GM23338 (cell line): ENCODE measurements around the gene ACO1. TPM values are rescaled to one million over a fixed set of nuclear protein-coding genes. Genes with fewer than 3 reads are reported as not detected.

ENCODE experiments used
- ATAC-seq: fragments of 200-7000 bp; cut with Tn5 transposase; 3 replicates; pipeline ENCODE4 v1.9.1; 2020
- DNase-seq: peaks from one replicate; pipeline ENCODE4 v3.0.0-alpha.2; 2015; ENCODE audit warnings: low spot score
- H2AFZ ChIP-seq: fragments of 200-600 bp; sonication (generic); 2 replicates; pipeline ENCODE4 v1.8.0; 2016; ENCODE audit warnings: antibody characterized with exemption, mild to moderate bottlenecking, moderate library complexity
- H3F3A ChIP-seq: fragments of 200-600 bp; sonication (generic); replicated peaks from 2 replicates; pipeline ENCODE4 v1.8.0; 2017; ENCODE audit warnings: antibody characterized with exemption, mixed run types, low read depth
- H3K27ac ChIP-seq: fragments of 200-600 bp; sonication (generic); 2 replicates; pipeline ENCODE4 v1.6.1; 2016; ENCODE audit warnings: low read depth
- H3K27me3 ChIP-seq: fragments of 200-600 bp; sonication (generic); 2 replicates; pipeline ENCODE4 v1.8.0; 2016; ENCODE audit warnings: mild to moderate bottlenecking, mixed run types, moderate library complexity; ENCODE audit not compliant: insufficient read depth
- H3K36me3 ChIP-seq: fragments of 200-600 bp; sonication (generic); 2 replicates; pipeline ENCODE4 v1.8.0; 2016; ENCODE audit warnings: mild to moderate bottlenecking; ENCODE audit not compliant: insufficient read depth
- H3K4me1 ChIP-seq: fragments of 200-600 bp; sonication (generic); 2 replicates; pipeline ENCODE4 v1.8.0; 2016; ENCODE audit warnings: mild to moderate bottlenecking, moderate library complexity; ENCODE audit not compliant: insufficient read depth
- H3K4me2 ChIP-seq: fragments of 200-600 bp; sonication (generic); 2 replicates; pipeline ENCODE4 v1.7.1; 2017; ENCODE audit warnings: mixed run types
- H3K4me3 ChIP-seq: fragments of 200-600 bp; sonication (generic); 2 replicates; pipeline ENCODE4 v1.6.1; 2016; ENCODE audit warnings: mixed run types
- H3K79me2 ChIP-seq: fragments of 200-600 bp; sonication (generic); replicated peaks from 2 replicates; pipeline ENCODE4 v1.8.0; 2017; ENCODE audit warnings: mild to moderate bottlenecking; ENCODE audit not compliant: insufficient read depth
- H3K9me2 ChIP-seq: fragments of 200-600 bp; sonication (generic); 2 replicates; pipeline ENCODE4 v1.8.0; 2017; ENCODE audit not compliant: insufficient read depth
- H4K20me1 ChIP-seq: fragments of 200-600 bp; sonication (generic); replicated peaks from 2 replicates; pipeline ENCODE4 v1.8.0; 2017; ENCODE audit warnings: mild to moderate bottlenecking; ENCODE audit not compliant: insufficient read depth
- H3K27ac Mint-ChIP-seq: 2 replicates; pipeline ENCODE4 v1.8.0; 2020; ENCODE audit warnings: inconsistent platforms, mild to moderate bottlenecking, moderate library complexity, mixed read lengths
- H3K27me3 Mint-ChIP-seq: 3 replicates; pipeline ENCODE4 v1.8.0; 2022; ENCODE audit warnings: low read depth, mild to moderate bottlenecking, moderate library complexity, mixed read lengths, inconsistent platforms; ENCODE audit not compliant: insufficient read depth, poor library complexity
- H3K36me3 Mint-ChIP-seq: 3 replicates; pipeline ENCODE4 v1.8.0; 2021; ENCODE audit warnings: low read depth, mild to moderate bottlenecking, inconsistent platforms, moderate library complexity, mixed read lengths
- H3K4me1 Mint-ChIP-seq: 3 replicates; pipeline ENCODE4 v1.8.0; 2020; ENCODE audit warnings: mild to moderate bottlenecking, inconsistent platforms, mixed read lengths
- H3K4me3 Mint-ChIP-seq: 3 replicates; pipeline ENCODE4 v1.8.0; 2021; ENCODE audit warnings: moderate library complexity, mild to moderate bottlenecking, inconsistent platforms, mixed read lengths
- H3K9me3 Mint-ChIP-seq: 3 replicates; pipeline ENCODE4 v1.8.0; 2020; ENCODE audit warnings: moderate library complexity, mild to moderate bottlenecking, inconsistent platforms, mixed read lengths
- CREB1 ChIP-seq: fragments of 250-450 bp; sonication (Bioruptor Pico); IDR thresholded peaks from 2 replicates; pipeline ENCODE4 v1.5.0; 2020; ENCODE audit warnings: low read depth, mild to moderate bottlenecking, moderate library complexity
- EZH2 ChIP-seq: fragments of 200-600 bp; sonication (generic); IDR thresholded peaks from one replicate; pipeline ENCODE4 v1.8.0; 2017; ENCODE audit warnings: antibody characterized with exemption, mild to moderate bottlenecking, low read depth; ENCODE audit not compliant: unreplicated experiment
- EZH2phosphoT487 ChIP-seq: fragments of 200-600 bp; sonication (generic); IDR thresholded peaks from one replicate; pipeline ENCODE4 v1.8.1; 2018; ENCODE audit warnings: antibody characterized with exemption; ENCODE audit not compliant: unreplicated experiment
- JUNB ChIP-seq: IDR thresholded peaks from one replicate; pipeline ENCODE4 v1.6.1; 2016; ENCODE audit warnings: antibody characterized with exemption; ENCODE audit not compliant: unreplicated experiment
- NANOG ChIP-seq: IDR thresholded peaks from 2 replicates; pipeline ENCODE4 v1.6.1; 2016; ENCODE audit warnings: antibody characterized with exemption, borderline replicate concordance
- STAT1 ChIP-seq: IDR thresholded peaks from one replicate; pipeline ENCODE4 v1.6.1; 2016; ENCODE audit warnings: antibody characterized with exemption; ENCODE audit not compliant: unreplicated experiment
- ZNF114 ChIP-seq: fragments of 250-450 bp; sonication (Bioruptor Pico); IDR thresholded peaks from 2 replicates; pipeline ENCODE4 v1.5.0; 2020; ENCODE audit warnings: mild to moderate bottlenecking, moderate library complexity
- ZNF331 ChIP-seq: fragments of 250-450 bp; sonication (Bioruptor Pico); IDR thresholded peaks from 2 replicates; pipeline ENCODE4 v1.5.0; 2020; ENCODE audit warnings: low read depth, mild to moderate bottlenecking, moderate library complexity
- polyA plus RNA-seq: library from polyadenylated mRNA; unstranded; fragments of >200 nt; fragmentation: Nextera tagmentation; extraction: Ambion mirVana; gene quantifications from 2 replicates; pipeline ENCODE4 v1.2.1, GENCODE V29; 2016
- total RNA-seq: library from RNA; depleted of rRNA; stranded (reverse); fragments of >200 nt; shearing (Covaris generic); gene quantifications from 2 replicates; pipeline ENCODE4 v1.2.3, GENCODE V29; 2014
- TF ChIP-seq, protein P1 (sequence below): IDR thresholded peaks from one replicate; pipeline ENCODE4 v1.6.1; 2018; ENCODE audit warnings: antibody characterized with exemption; ENCODE audit not compliant: unreplicated experiment
- TF ChIP-seq, protein P2 (sequence below): IDR thresholded peaks from 2 replicates; pipeline ENCODE4 v1.6.1; 2016; ENCODE audit warnings: antibody characterized with exemption
- TF ChIP-seq, protein P3 (sequence below), 2 experiments: fragments of 200-600 bp in 1 of 2; sonication (generic) in 1 of 2; conservative IDR thresholded peaks; 2 replicates each; pipeline versions ENCODE4 v1.5.1 to v1.6.1; 2016 to 2017; ENCODE audit warnings: antibody characterized with exemption in 2 of 2, low read depth in 2 of 2, mild to moderate bottlenecking in 2 of 2, moderate library complexity in 1 of 2

Gene ACO1
- total and polyA plus RNA-seq, 2 experiments from 2014 or later, result 16.6 to 41.0 TPM

DNA sequence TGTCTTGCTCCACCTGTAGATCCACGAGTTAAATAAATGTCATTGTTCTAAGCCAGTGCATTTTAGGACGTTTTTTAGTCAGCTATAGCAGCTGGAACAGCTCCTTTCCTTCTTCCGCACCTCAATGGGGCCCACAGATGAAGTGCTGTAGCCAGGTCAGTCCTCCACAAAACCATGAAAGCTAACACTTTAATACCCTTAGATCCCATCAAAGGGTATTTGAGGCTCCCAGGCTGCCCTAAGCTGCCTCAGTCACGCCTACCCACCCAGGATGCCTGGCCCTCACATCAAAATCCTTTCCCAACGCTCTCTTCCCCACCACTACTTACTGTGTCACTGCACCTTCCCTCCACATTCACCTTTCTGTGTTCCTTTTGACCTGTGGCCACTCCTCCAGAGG is 44.1 kb upstream of the ACO1 start:
- H3K79me2 ChIP-seq, result no peaks in the 10 kb centered on the region
- H3K9me3 Mint-ChIP-seq, result peaks cover 6% of the 10 kb centered on the region; the same call in 2 of the 3 replicates
- DNase-seq, result no peak
- H3K27ac Mint-ChIP-seq, result 0 out of 2 replicates have a peak overlapping the region, but pooled peaks have one; percentile 1
- H3K36me3 ChIP-seq, result no peaks in the 10 kb centered on the region
- peaks cover 12% of the 10 kb centered on the region for H3K27me3 Mint-ChIP-seq
- ATAC-seq, result no peak
- H3K27ac ChIP-seq, result no peak overlapping the region
- peaks cover 35% of the 10 kb centered on the region for H3K4me1 Mint-ChIP-seq
- peaks cover 11% of the 10 kb centered on the region; the same call in 1 of the 2 replicates for H3K9me2 ChIP-seq
- H3K27me3 ChIP-seq, result no peaks in the 10 kb centered on the region
- no peaks in the 10 kb centered on the region for H4K20me1 ChIP-seq
- H3K36me3 Mint-ChIP-seq, result peaks cover 7% of the 10 kb centered on the region
- TF ChIP-seq ZNF331 (no peak), EZH2phosphoT487 (no peak), CREB1 (no peak), NANOG (no peak)
- TF ChIP-seq, protein P1, sequence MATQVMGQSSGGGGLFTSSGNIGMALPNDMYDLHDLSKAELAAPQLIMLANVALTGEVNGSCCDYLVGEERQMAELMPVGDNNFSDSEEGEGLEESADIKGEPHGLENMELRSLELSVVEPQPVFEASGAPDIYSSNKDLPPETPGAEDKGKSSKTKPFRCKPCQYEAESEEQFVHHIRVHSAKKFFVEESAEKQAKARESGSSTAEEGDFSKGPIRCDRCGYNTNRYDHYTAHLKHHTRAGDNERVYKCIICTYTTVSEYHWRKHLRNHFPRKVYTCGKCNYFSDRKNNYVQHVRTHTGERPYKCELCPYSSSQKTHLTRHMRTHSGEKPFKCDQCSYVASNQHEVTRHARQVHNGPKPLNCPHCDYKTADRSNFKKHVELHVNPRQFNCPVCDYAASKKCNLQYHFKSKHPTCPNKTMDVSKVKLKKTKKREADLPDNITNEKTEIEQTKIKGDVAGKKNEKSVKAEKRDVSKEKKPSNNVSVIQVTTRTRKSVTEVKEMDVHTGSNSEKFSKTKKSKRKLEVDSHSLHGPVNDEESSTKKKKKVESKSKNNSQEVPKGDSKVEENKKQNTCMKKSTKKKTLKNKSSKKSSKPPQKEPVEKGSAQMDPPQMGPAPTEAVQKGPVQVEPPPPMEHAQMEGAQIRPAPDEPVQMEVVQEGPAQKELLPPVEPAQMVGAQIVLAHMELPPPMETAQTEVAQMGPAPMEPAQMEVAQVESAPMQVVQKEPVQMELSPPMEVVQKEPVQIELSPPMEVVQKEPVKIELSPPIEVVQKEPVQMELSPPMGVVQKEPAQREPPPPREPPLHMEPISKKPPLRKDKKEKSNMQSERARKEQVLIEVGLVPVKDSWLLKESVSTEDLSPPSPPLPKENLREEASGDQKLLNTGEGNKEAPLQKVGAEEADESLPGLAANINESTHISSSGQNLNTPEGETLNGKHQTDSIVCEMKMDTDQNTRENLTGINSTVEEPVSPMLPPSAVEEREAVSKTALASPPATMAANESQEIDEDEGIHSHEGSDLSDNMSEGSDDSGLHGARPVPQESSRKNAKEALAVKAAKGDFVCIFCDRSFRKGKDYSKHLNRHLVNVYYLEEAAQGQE, result no peak
- peaks cover 17% of the 10 kb centered on the region; the same call in 1 of the 2 replicates for H3F3A ChIP-seq
- peaks cover 16% of the 10 kb centered on the region for H3K4me1 ChIP-seq
- H2AFZ ChIP-seq, result peak overlapping the region; percentile 74
- H3K4me2 ChIP-seq, result no peak overlapping the region
- H3K4me3 ChIP-seq, result no peak overlapping the region
- H3K4me3 Mint-ChIP-seq, result no peak overlapping the region

GRCh38 chr9:32344551-32345182 is 39.8 kb upstream of the ACO1 start:
- H3K36me3 Mint-ChIP-seq, result peaks cover 9% of the 10 kb centered on the region
- H3K4me3 Mint-ChIP-seq, result peak overlapping the region; percentile 51
- Histone ChIP-seq H3K79me2 (no peaks in the 10 kb centered on the region), H3K4me3 (peak overlapping the region; percentile 21; the same call in 1 of the 2 replicates), H3K9me2 (peaks cover 11% of the 10 kb centered on the region; the same call in 1 of the 2 replicates), H3K4me1 (peaks cover 44% of the 10 kb centered on the region), H2AFZ (no peak overlapping the region), H4K20me1 (no peaks in the 10 kb centered on the region), H3F3A (peaks cover 17% of the 10 kb centered on the region; the same call in 1 of the 2 replicates), H3K27ac (peak overlapping the region; percentile 89), H3K36me3 (no peaks in the 10 kb centered on the region), H3K4me2 (peak overlapping the region; percentile 55), H3K27me3 (no peaks in the 10 kb centered on the region)
- peak; percentile 91 for ATAC-seq
- peaks cover 63% of the 10 kb centered on the region for H3K4me1 Mint-ChIP-seq
- peaks cover 7% of the 10 kb centered on the region for H3K27me3 Mint-ChIP-seq
- H3K27ac Mint-ChIP-seq, result peak overlapping the region; percentile 92
- H3K9me3 Mint-ChIP-seq, result no peaks in the 10 kb centered on the region
- peak; percentile 92 for DNase-seq
- TF ChIP-seq ZNF331 (no peak), EZH2 (no peak), ZNF114 (CRISPR knock-in tag) (no peak), NANOG (peak; percentile 64; the same call in 1 of the 2 replicates), EZH2phosphoT487 (no peak), STAT1 (no peak), JUNB (no peak), CREB1 (no peak)
- TF ChIP-seq, protein P2, sequence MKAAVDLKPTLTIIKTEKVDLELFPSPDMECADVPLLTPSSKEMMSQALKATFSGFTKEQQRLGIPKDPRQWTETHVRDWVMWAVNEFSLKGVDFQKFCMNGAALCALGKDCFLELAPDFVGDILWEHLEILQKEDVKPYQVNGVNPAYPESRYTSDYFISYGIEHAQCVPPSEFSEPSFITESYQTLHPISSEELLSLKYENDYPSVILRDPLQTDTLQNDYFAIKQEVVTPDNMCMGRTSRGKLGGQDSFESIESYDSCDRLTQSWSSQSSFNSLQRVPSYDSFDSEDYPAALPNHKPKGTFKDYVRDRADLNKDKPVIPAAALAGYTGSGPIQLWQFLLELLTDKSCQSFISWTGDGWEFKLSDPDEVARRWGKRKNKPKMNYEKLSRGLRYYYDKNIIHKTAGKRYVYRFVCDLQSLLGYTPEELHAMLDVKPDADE, result no peak; the same call in 1 of the 2 replicates
- TF ChIP-seq, protein P3, sequence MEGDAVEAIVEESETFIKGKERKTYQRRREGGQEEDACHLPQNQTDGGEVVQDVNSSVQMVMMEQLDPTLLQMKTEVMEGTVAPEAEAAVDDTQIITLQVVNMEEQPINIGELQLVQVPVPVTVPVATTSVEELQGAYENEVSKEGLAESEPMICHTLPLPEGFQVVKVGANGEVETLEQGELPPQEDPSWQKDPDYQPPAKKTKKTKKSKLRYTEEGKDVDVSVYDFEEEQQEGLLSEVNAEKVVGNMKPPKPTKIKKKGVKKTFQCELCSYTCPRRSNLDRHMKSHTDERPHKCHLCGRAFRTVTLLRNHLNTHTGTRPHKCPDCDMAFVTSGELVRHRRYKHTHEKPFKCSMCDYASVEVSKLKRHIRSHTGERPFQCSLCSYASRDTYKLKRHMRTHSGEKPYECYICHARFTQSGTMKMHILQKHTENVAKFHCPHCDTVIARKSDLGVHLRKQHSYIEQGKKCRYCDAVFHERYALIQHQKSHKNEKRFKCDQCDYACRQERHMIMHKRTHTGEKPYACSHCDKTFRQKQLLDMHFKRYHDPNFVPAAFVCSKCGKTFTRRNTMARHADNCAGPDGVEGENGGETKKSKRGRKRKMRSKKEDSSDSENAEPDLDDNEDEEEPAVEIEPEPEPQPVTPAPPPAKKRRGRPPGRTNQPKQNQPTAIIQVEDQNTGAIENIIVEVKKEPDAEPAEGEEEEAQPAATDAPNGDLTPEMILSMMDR (conservative IDR thresholded peaks at IDR 0.05; ENCODE audit: low read depth in 2 of 2), result no peak
